LHCN-M2 (cell line): ENCODE data around the gene FEM1A. TPM values are rescaled to one million over a fixed set of nuclear protein-coding genes. Genes with fewer than 3 reads are reported as not detected.
"Not testable (repeated sequence)": the region's sequence is repeated elsewhere in the genome, so short reads cannot be mapped to it uniquely, and the experiment has no call there.

Experiments
- DNase-seq: peaks from one replicate; pipeline ENCODE4 v3.0.0-alpha.2; 2012; ENCODE audit warnings: low read depth
- total RNA-seq: library from RNA; depleted of rRNA; stranded (reverse); fragments of >200 nt; gene quantifications from 2 replicates; pipeline ENCODE4 v1.2.3, GENCODE V29; 2014

The FEM1A gene
- total RNA-seq, 1 experiment from 2014 or later, result 12.7 TPM

- no peak for DNase-seq
Observed at GRCh38 chr19:4773047-4773640, 18.4 kb upstream of the FEM1A start.

GRCh38 chr19:4774136-4774535 lies 17.4 kb upstream of the FEM1A start:
- DNase-seq, result no peak

GRCh38 chr19:4775627-4776152 lies 15.8 kb upstream of the FEM1A start:
- DNase-seq, result no peak

GRCh38 chr19:4776436-4777211 lies 14.9 kb upstream of the FEM1A start:
- peak; percentile 32 for DNase-seq

- not testable (repeated sequence) for DNase-seq
Observed at GRCh38 chr19:4778124-4778523, 13.4 kb upstream of the FEM1A start.

- no peak for DNase-seq
Observed at GRCh38 chr19:4780860-4781259, 10.7 kb upstream of the FEM1A start.

GRCh38 chr19:4781801-4782200 lies 9.7 kb upstream of the FEM1A start:
- DNase-seq, result peak; percentile 32

GRCh38 chr19:4786412-4787016 lies 5.0 kb upstream of the FEM1A start:
- not testable (repeated sequence) for DNase-seq

GRCh38 chr19:4792019-4792865 lies 708 bp downstream of the FEM1A start:
- DNase-seq, result not testable (repeated sequence)

GRCh38 chr19:4792866-4793195 lies 1.3 kb downstream of the FEM1A start:
- not testable (repeated sequence) for DNase-seq

GRCh38 chr19:4793278-4793677 lies 1.7 kb downstream of the FEM1A start:
- DNase-seq, result not testable (repeated sequence)

GRCh38 chr19:4794971-4795370 lies 3.4 kb downstream of the FEM1A start:
- DNase-seq, result no peak

- no peak for DNase-seq
Observed at GRCh38 chr19:4795400-4795799, 3.9 kb downstream of the FEM1A start.

GRCh38 chr19:4800591-4801081 lies 9.1 kb downstream of the FEM1A start:
- DNase-seq, result no peak

- DNase-seq, result no peak
Observed at GRCh38 chr19:4801085-4801619, 9.6 kb downstream of the FEM1A start.

GRCh38 chr19:4802711-4803110 lies 11.2 kb downstream of the FEM1A start:
- DNase-seq, result no peak

- peak; percentile 37 for DNase-seq
Observed at GRCh38 chr19:4803736-4804695, 12.5 kb downstream of the FEM1A start.

- not testable (repeated sequence) for DNase-seq
Observed at GRCh38 chr19:4805140-4805539, 13.6 kb downstream of the FEM1A start.

- DNase-seq, result no peak
Observed at GRCh38 chr19:4806384-4806783, 14.8 kb downstream of the FEM1A start.

- no peak for DNase-seq
Observed at GRCh38 chr19:4807188-4807587, 15.7 kb downstream of the FEM1A start.
